Measurements from ENCODE around the gene SH3RF3. TPM values are rescaled to one million over a fixed set of nuclear protein-coding genes. Genes with fewer than 3 reads are reported as not detected.

SH3RF3 gene
- total RNA-seq, 1 experiment from 2014 or later: not detected

- H3K9ac ChIP-seq (ENCODE audit: low read length): no peak overlapping the region
- no peaks in the 10 kb centered on the region for H3K9me3 ChIP-seq (ENCODE audit: control insufficient read depth in 1 of 2, insufficient read depth in 1 of 2, low read depth in 1 of 2, low read length in 2 of 2)
- ChIA-PET POLR2A (no interaction called here), CTCF (no interaction called here), RAD21 (ENCODE audit: low non-redundant PET in 1 of 2, low total read pairs in 2 of 2, uncharacterized antibody in 2 of 2, unreplicated experiment in 2 of 2) (no interaction called here)
- intact Hi-C loops (cut with micrococcal nuclease): loop anchor here (1.0 kb wide), 1 partner anchor 248 kb away; no protein-coding TSS in a partner anchor
- H3K79me2 ChIP-seq (ENCODE audit: insufficient read depth, low read length): no peaks in the 10 kb centered on the region
- DNase-seq (ENCODE audit: low read depth, low spot score) (no peak), ATAC-seq (no peak)
- no peak overlapping the region for H3K27ac ChIP-seq (ENCODE audit: low read depth, low read length)
- no peaks in the 10 kb centered on the region for H3K36me3 ChIP-seq (ENCODE audit: control insufficient read depth in 1 of 2, insufficient read depth in 2 of 2, low read length in 2 of 2)
- H3K4me3 ChIP-seq (replicated peaks in 1 of 2; ENCODE audit: low read depth in 1 of 2, low read length in 2 of 2): no peak overlapping the region
- H2AFZ ChIP-seq (ENCODE audit: low read depth, low read length, poor library complexity, severe bottlenecking): no peak overlapping the region
- H4K20me1 ChIP-seq (ENCODE audit: insufficient read depth): no peaks in the 10 kb centered on the region
- no peak overlapping the region for H3K4me2 ChIP-seq (ENCODE audit: low read length)
- no peaks in the 10 kb centered on the region for H3K27me3 ChIP-seq (ENCODE audit: insufficient read depth, low read length)
- H3K4me1 ChIP-seq (ENCODE audit: control insufficient read depth in 1 of 2, insufficient read depth in 2 of 2, low read length in 2 of 2): peaks cover 4 to 11% of the 10 kb centered on the region in 2 experiments; a peak in 3 of 4 replicates
- TF ChIP-seq POLR2AphosphoS5 (IDR thresholded peaks at IDR 0.05; ENCODE audit: low read depth, low read length) (no peak), EZH2 (IDR thresholded peaks at IDR 0.05) (no peak), CBX3 (IDR thresholded peaks at IDR 0.05; ENCODE audit: low read depth) (no peak), MAX (IDR thresholded peaks at IDR 0.05) (no peak), EGR1 (IDR thresholded peaks at IDR 0.05; ENCODE audit: low read depth) (no peak), SRF (IDR thresholded peaks at IDR 0.05; ENCODE audit: low read depth) (no peak), JUND (IDR thresholded peaks at IDR 0.05) (no peak), REST (IDR thresholded peaks at IDR 0.05; ENCODE audit: low read depth) (no peak), FOSL1 (IDR thresholded peaks at IDR 0.05; ENCODE audit: low read depth) (no peak)
- H3K9me2 ChIP-seq (ENCODE audit: insufficient read depth): no peaks in the 10 kb centered on the region
- no TSS peak for BruUV-seq (replicated peaks)
Measured at GRCh38 chr2:109261906-109262631, 133.1 kb downstream of the SH3RF3 start.

All from HCT116 (cell line).